GM12892 (cell line): ENCODE data around the gene TCFL5.

Experiments used
- POLR2A ChIP-seq: IDR thresholded peaks from 2 replicates; pipeline ENCODE4 v1.6.1; 2011; ENCODE audit warnings: low read depth, low read length, control low read depth
- POLR2AphosphoS5 ChIP-seq: IDR thresholded peaks from 2 replicates; pipeline ENCODE4 v1.6.1; 2011; ENCODE audit warnings: low read depth, low read length, control low read depth

DNA sequence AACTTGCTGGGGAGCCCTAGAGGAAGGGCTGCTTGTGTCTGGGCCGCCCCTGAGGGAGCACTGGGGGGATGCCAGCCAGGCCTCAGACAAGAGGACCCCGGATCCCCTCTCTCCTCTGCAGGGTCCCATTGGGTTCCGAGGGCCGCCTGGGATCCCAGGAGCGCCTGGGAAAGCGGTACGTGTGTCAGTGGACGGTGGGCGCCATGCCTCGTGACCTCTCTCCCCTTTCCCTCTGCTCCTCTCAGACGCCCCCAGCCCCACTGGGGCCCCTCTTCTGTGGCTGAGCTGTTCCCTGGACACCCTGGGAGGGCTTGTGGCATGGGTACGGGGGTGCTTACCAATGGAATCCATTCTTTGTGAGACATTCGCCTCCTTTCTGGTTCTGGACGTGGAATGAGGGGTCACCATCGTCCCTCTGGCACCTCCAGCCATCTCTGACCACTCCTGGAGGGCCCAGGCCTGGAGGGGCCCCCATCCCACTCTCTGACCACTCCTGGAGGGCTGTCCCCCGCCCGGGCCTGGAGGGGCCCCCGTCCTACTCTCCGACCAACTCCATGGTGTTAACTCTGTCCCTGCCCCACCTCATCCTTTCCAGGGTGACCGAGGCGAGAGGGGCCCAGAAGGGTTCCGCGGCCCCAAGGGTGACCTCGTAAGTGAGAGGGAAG, 34.8 kb downstream of the TCFL5 start:
- TF ChIP-seq POLR2AphosphoS5 = no peak
- no peak for TF ChIP-seq POLR2A
